Transverse colon (tissue), 3 donors: ENCODE data around the gene KCNA2.

Experiments used
- CTCF ChIP-seq, 5 experiments: fragments of 200-600 bp in 3 of 5; fragments of 450-650 bp in 2 of 5; sonication (generic) in 3 of 5; IDR thresholded peaks; 1 replicate in 2 of 5; 2 replicates in 3 of 5; pipeline ENCODE4 v1.5.1; 2016 to 2017; ENCODE audit warnings: antibody characterized with exemption in 5 of 5, inconsistent platforms in 3 of 5, mild to moderate bottlenecking in 2 of 5, moderate library complexity in 1 of 5
- POLR2A ChIP-seq: fragments of 450-650 bp; IDR thresholded peaks from one replicate; pipeline ENCODE4 v1.6.1; 2016; ENCODE audit warnings: antibody characterized with exemption, mild to moderate bottlenecking, moderate library complexity

DNA sequence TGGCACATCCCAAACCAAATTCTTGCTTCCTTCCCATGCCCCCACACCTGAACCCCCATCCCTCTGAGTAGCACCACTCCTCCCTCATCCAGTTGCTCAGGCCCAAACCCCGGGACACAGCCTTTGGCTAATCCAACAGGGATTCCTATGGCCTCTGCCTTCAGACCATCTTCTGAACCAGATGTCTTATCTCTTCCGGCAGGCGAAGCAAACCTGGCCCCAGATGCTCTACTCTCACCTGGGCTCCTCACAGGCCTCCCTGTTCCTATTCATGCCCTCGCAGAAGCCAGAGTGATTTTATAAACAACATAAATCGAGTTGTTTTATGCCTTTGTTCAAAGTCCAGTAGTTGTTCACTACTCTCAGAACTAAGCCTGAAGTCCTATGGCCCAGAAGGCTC, 12.5 kb upstream of the KCNA2 start:
- no peak for TF ChIP-seq POLR2A
- no peak for TF ChIP-seq CTCF (IDR thresholded peaks at IDR 0.05)
